GM19328 (cell line): ENCODE data around the gene ZNF221.

ENCODE experiments used
- ATAC-seq: cut with Tn5 transposase; IDR thresholded peaks from one replicate; pipeline ENCODE4 v1.9.1; 2021; ENCODE audit warnings: mild to moderate bottlenecking, moderate library complexity; ENCODE audit not compliant: unreplicated experiment

ZNF221 gene

DNA sequence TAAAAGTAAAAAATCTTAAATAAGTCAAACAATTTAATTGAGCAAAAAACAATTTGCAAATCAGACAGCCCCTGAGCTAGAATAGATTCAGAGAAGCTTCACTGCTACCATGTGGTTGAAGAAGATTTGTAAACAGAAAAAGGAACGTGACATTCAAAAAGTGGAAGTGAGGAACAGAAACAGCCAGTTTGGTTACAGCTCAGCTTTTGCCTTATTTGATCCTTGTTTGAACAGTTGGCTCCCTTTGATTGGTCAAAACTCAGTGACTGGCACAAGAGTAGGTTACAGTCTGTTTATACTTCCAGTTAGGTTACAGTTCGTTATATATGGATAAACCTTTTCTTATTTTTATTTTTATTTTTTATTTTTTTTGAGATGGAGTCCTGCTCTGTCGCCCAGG, 5.8 kb downstream of the ZNF221 start:
- ATAC-seq = no peak

GRCh38 chr19:43957891-43958290, 6.9 kb downstream of the ZNF221 start:
- no peak for ATAC-seq

DNA sequence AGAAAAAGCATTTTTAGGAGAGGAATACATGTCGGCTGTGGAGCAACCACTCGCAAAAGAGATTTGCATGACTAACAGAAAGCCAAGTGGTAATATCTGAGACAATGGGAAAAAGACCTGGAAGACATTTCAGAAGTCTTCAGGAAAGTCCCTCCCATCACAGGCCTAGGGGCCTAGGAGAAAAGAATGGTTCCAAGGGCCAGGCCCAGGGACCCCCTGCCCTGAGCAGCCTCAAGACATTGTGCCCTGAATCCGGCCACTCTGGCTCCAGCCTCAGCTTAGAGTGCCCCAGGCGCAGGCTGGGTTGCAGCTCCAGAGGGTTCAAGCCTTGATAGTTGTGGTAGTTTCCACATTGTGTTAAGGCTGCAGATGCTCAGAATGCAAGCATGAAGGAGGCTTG, 9.4 kb downstream of the ZNF221 start:
- no peak for ATAC-seq

DNA sequence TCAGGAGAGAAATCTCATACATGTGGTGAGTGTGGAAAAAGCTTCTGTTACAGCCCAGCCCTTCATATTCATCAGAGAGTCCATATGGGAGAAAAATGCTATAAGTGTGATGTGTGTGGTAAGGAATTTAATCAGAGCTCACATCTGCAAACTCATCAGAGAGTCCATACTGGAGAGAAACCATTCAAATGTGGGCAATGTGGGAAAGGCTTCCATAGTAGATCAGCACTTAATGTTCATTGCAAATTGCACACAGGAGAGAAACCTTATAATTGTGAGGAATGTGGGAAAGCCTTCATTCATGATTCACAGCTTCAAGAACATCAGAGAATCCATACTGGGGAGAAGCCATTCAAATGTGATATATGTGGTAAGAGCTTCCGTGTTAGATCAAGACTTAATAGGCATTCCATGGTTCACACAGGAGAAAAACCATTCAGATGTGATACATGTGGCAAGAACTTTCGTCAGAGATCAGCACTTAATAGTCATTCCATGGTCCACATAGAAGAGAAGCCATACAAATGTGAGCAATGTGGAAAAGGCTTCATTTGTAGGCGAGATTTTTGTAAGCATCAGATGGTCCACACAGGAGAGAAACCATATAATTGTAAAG, 15.2 kb downstream of the ZNF221 start:
- ATAC-seq = no peak

DNA sequence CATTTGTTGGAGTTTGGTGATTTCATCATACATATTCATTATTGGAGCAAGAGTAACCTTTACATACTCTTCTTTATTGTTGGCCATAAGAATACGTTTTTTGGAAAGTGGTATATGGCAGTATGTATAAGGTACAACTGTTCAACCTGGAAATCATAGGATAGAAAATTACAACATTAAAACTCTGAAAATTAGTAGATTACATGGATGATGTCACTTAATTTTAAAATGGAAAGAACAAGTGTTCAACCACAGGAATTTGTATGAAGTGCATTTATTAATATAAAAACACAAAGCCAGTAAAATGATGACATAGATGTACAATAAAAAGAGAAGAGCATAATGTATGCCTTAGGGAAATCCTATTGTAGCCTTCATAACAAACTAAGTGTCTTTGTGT, 25.7 kb downstream of the ZNF221 start:
- no peak for ATAC-seq

DNA sequence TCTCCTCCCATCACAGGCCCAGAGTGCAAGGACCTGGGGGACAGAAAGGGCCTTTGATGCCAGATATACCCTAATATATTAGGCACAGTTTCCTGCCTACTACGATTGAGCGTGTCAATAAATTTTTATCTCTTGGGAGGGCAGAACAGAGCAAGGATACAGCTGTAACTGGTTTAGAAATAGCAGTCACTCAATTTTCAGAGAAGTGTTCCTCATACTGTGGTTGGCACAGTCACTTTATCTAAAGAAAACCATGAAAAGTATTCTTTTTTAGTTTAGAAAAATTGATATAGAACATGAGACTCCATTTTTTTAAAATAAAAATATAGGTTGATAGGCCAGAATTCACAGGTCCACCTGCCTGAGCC, 32.5 kb downstream of the ZNF221 start:
- ATAC-seq = no peak

GRCh38 chr19:43983912-43984686, 33.1 kb downstream of the ZNF221 start, which contains the start of gene ZNF155:
Gene ZNF155, plus strand, starts transcription at chr19:43984188. Its CDS starts 4,356 bp downstream, at chr19:43988544.
- peak; percentile 65 for ATAC-seq

DNA sequence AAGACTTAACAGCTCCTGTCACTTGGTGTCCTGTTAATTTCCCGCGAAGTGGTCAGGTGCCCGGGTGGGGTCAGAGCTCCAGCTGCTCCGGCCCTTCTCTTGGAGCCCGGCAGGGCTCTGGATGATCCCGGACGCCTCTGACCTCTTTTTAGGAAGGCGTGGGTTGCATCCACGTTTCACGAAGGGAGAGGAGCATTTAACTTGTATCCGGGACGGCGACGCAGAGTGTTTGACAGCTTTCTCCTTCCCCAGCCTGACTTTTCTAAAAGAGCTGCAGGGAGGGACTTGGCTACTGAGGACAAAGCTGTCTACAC, 33.6 kb downstream of the ZNF221 start:
- ATAC-seq = no peak

DNA sequence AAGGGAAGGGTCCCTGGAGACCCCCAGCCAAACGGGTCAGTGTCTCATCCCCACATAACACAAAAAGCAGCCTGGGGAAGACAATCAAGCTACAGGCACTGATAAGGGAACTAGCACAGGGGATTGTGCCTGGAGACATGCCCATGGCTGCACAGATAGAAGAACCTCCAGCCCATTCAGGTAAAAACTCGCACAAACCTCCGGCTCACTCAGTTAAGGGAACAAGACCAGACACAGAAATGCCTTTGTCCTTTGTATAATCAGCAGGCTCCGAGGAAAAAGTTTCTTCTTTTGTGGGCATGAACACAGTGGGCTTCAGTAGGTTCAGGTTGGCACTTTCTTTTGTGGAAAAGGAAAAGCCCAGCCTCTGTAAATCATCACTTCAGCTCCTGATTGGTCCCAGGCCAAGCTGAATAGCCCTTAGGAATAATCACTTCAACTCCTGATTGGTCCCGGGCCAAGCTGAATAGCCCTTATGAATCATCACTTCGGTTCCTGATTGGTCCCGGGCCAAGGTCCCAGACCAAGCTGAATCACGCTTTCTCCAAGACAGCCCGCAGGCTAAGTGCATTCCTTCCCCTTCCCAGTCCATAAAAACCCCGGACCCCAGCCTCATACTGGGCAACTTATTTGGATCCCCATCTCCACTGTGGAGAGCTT, 46.7 kb downstream of the ZNF221 start:
- ATAC-seq = no peak

DNA sequence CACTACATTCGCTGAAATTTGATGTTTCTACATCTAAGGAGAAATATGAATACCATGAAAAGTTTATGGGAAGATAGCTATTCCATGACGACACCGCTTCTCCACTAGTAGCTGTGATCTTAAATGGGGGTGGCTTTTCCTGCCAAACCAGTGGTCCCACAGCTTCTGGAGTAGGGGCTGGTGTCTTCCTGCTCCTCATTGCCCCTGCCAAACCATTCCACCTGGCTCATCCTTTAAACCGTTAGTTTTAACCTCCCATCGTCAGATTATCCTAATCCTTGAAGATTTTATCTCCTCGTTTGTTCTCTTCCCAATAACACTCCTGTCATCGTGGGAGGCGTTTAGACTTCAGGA, 51.2 kb downstream of the ZNF221 start:
- ATAC-seq = no peak

- ATAC-seq = peak; percentile 90
Observed at GRCh38 chr19:44002566-44003460, 51.8 kb downstream of the ZNF221 start, which contains the start of gene ZNF230. Gene ZNF230, plus strand, starts transcription at chr19:44002957. Its CDS starts 4,122 bp downstream, at chr19:44007079.

GRCh38 chr19:44003461-44004009, 52.5 kb downstream of the ZNF221 start:
- ATAC-seq = no peak

DNA sequence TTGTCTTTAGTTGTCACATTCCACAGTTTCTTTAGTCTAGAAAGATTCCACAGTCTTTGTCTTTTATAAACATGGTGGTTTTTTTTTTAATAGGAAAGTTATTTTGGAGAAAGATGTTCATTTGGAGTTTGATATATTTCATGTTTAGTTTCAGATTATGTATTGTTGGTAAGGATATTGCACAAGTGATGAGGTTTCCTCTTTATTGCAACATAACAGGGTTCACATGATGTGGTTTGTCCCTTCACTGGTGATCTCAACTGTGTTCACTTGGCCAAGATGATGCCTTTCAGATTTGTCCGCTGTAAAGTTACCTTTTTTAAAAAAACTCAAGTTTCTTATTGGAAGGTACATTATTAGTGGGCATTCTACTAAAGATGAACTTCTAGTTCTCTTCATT, 54.9 kb downstream of the ZNF221 start:
- no peak for ATAC-seq

DNA sequence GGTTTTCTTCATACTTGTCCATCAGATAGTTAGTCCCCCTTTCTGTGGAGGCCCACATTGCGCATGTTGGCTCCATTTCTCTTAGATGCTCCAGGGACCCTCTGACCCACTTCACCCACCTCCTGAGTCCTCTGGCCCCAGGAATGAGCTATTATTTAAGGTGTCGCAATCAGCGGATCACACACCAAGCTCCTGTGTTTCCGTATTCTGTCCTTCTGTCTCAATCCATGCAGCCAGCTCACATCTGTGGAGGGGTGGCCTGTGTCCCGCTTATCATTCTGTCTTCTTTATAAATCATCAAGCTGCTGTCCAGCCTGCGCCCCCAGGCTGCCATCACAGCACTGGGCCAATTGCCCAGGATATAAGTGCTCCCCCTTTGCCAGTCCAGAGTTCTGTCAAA, 56.4 kb downstream of the ZNF221 start:
- ATAC-seq = no peak

GRCh38 chr19:44010468-44010867, 59.4 kb downstream of the ZNF221 start:
- ATAC-seq = no peak
